HG03280 (cell line): ENCODE measurements around the gene NCLN.
"Not testable (repeated sequence)": the region's sequence is repeated elsewhere in the genome, so short reads cannot be mapped to it uniquely, and the experiment has no call there.

Source experiments
- ATAC-seq: cut with Tn5 transposase; IDR thresholded peaks from one replicate; pipeline ENCODE4 v1.9.1; 2021; ENCODE audit warnings: mild to moderate bottlenecking, moderate library complexity; ENCODE audit not compliant: unreplicated experiment

The NCLN gene

DNA sequence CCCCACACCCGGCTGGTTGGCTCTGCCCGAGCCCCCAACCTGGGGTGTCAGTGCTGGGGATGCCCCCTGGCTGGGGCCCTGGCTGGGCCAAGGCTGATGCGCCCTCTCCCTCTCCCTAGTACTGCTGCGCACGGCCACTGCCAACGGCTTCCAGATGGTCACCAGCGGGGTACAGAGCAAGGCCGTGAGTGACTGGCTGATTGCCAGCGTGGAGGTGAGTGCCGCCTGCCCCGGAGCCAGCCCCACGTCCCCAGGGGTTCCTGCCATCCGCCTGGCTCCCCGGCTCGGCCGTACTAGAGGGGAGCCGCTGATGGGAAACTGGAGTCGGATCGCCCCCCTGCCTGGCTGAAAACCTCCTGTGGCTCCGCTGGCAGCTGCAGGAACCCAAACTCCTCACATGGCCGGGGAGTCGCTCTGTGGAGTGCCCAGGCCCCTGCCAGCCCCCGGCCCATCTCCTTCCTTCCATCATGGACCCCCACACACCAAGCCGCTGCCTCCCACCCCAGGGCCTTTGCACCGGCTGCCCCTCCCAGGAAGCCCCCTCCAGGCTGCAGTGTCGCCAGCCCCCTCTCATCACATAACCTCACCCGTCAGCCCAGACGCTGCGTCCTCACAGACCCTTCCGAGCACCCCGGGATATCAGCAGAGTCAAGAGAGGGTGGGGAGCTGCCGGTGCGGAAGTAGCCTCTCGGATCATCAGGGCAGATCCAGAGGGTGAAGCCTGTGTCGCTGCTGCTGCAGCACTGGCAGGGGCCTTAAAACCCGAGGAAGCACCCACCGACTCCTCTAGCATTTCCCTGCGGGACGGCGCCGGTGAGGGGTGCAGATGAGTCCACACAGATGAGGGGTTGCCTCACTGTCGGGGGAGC is 10.6 kb downstream of the NCLN start:
- ATAC-seq: no peak

DNA sequence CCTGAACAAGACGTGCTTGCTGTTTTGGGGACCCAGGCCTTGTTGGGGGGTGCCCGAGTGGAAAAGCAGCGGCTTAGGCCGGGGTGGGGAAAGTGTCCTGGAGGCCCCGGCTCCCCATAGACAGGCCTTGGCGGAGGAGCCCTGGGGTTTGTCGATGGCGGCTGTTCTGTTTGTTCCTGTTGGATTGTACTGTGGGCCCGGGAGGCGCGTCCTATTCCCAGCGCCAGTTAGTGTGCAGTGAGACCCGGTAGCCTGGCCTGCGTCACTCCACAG is 11.1 kb downstream of the NCLN start:
- ATAC-seq: no peak

DNA sequence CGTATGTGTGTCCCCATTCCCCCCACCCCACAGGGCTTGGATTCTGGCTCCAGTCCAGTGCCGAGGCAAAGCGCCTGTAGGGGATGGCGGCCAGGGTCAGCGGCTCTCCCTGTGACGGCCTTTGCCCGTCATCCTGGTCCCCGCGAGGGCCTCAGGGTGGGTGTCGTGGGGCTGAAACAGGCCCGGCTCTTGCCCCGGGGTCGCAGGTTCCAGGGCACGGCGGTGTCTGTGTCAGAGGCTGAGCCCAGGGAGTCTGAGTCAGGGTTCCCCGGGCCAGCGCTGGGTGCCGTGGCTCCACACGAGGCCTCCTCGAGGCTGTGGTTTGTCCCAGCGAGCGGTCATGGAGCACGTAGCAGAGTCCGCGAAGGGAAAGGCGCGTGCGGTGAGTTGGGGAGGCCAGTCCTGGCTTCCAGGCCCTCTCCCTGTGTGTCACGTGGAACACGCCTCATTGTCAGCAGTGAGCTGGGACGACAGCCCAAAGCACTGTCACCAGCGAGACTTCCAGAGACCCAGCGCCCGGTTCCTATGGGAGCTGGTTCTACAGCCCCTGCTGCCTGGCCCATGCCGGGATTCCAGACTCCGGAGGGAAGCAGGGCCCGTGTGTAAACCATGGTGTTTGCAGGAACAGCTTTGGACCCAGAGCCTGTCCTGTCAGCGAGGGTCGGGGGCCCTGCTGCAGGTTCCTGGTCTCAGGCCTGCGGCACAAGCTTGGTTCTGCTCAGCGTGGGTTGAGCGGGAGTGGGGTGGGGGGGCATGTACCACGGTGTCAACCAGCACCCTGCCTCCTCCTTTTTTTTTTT is 13.4 kb downstream of the NCLN start:
- no peak for ATAC-seq

DNA sequence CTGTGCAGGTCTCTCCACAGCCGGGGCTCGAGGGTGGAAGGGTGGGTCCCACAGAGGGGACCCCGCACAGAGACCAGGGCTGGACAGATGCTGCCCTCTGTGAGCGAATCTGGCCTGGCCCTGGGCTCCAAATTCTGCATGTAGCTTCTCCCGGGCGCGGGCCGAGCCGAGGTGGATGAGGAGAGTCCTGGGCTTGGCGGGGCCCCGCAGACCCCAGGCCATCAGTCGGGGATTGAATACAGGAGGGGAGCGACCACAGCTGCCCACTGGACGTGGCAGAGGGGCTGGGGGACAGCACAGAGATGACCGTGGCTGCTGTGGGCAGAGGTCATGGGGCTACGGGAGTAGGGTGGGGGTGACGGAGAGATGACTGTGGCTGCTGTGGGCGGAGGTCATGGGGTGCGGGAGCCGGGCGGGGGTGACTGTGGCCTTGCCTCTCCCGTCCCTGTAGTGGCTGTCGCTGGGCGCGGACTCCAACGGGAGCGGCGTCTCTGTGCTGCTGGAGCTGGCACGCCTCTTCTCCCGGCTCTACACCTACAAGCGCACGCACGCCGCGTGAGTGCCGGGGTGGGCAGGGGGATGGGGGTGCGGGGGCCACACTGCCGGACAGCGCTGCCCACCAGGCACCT is 15.5 kb downstream of the NCLN start:
- ATAC-seq: no peak

DNA sequence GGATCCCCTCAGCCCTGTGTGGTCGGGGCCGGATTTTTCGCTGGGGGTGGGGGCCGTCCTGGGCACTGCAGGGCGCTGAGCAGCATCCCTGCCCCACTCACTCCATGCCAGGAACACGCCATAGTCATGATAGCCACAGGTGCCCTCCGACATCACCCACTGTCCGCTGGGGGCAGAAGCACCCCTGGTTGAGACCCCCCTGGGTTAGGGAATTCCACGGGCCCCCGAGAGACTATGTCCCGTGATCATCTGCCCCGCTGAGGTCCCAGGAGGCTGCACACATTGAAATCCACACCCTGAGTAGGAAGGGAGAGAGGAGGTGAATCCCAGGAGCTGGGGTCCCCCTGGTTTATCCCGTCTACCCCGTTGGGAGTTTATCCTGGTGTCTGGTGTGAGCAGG is 16.2 kb downstream of the NCLN start:
- ATAC-seq: no peak

DNA sequence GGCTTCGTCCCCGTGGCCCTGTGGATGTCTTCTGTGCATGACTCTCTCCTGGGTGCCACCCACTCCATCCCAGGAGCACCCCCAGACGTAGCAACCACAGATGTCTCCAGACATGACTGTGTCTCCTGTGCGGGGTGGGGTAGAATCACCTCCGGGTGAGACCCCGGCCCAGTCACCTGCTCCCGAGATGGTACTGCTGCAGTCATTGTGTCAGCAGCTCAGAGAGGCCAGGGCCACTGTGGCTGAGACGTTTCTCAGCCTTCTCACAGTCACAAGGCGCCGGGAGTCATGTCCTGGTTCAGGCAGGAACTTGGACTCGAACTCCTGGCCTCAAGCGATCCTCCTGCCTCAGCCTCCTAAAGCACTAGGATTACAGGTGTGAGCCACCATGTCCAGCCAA is 16.6 kb downstream of the NCLN start:
- ATAC-seq: no peak

DNA sequence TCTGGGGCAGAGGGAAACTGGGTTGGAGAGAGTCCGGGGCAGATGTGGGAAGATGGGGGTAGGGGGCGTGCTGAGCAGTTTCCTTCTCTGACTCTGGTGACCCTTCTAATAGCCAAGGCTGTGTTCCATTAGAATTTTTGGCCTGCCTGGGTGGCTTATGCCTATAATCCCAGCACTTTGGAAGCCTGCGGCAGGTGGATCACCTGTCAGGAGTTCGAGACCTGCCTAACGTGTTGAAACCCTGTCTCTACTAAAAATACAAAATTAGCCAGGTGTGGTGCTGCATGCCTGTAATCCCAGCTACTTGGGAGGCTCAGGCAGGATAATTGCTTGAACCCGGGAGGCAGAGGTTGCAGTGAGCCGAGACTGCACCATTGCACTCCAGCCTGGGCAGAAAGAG is 17.2 kb downstream of the NCLN start:
- ATAC-seq: not testable (repeated sequence)

DNA sequence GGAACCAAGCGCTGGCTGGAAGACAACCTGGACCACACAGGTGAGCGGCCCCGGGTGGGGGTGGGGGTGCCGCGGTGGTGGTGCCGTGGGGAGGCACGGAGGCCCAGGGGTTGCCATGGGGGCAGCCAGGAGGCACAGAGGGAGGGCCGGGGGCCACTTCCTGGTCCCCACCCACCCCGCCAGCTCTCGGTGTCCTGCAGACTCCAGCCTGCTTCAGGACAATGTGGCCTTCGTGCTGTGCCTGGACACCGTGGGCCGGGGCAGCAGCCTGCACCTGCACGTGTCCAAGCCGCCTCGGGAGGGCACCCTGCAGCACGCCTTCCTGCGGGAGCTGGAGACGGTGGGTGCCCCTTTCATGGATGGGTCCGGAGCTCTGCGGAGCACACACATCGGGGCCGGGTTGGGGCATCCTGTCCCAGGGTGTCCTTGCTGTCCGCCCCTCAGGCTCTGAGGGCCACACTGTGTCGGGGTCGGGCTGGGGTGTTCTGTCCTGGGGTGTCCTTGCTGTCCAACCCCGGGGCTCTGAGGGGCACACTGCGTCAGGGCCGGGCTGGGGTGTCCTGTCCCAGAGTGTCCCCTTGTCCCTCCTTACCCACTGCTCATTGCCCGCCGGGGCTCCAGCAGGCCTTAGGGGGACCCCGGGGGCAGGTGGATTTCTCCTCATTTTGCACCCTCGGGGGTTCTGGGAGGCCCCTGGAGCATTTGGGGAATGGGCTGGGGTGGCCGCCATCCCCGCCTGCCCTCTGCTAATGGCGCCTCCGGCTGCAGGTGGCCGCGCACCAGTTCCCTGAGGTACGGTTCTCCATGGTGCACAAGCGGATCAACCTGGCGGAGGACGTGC is 18.3 kb downstream of the NCLN start:
- no peak for ATAC-seq

DNA sequence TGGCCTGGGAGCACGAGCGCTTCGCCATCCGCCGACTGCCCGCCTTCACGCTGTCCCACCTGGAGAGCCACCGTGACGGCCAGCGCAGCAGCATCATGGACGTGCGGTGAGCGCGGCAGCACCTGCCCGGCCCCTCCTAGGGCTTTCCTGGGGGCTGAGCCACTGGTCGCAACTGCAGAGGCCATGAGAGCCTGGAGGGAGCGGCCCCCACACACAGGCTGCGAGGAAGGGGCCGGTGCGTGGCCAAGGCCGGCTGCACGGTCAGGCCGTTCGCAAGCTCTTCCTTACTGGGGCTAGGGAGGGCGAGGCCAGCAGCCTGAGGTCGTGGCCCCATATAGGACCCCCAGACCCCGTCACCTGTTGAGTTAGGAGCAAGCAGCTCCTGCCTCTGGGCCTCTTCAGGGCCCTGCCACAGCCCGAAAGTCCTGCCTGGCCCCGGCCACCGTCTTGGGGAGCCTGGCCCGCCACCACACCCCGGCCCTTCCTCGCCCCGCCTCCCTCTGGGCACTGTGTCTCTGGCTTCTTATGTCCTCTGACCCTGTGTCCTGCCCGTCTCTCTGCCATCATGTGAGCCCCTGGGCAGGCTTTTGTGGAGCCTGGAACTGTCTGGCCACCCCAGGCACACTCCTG is 19.0 kb downstream of the NCLN start:
- ATAC-seq: no peak

DNA sequence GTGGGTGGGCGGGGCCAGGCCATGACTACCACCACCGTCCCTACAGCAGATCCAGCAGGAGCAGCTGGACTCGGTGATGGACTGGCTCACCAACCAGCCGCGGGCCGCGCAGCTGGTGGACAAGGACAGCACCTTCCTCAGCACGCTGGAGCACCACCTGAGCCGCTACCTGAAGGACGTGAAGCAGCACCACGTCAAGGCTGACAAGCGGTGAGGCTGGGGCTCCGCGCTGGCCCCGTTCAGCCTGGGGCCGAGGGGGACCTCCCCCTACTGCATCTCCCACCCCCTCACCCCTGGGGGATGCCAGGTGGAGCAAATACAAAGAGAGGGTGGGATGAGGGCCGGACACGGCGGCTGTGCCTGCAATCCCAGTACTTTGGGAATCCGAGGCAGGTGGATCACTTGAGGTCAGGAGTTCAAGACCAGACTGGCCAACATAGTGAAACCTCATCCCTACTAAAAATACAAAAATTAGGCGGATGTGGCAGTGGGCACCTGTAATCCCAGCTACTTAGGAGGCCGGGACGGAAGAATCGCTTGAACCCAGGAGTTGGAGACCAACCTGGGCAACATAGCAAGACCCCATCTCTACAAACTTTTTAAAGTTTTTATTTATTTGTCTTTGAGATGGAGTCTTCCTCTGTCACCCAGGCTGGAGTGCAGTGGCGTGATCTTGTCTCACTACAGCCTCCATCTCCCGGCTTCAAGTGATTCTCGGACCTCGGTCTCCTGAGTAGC is 20.7 kb downstream of the NCLN start:
- no peak for ATAC-seq

DNA sequence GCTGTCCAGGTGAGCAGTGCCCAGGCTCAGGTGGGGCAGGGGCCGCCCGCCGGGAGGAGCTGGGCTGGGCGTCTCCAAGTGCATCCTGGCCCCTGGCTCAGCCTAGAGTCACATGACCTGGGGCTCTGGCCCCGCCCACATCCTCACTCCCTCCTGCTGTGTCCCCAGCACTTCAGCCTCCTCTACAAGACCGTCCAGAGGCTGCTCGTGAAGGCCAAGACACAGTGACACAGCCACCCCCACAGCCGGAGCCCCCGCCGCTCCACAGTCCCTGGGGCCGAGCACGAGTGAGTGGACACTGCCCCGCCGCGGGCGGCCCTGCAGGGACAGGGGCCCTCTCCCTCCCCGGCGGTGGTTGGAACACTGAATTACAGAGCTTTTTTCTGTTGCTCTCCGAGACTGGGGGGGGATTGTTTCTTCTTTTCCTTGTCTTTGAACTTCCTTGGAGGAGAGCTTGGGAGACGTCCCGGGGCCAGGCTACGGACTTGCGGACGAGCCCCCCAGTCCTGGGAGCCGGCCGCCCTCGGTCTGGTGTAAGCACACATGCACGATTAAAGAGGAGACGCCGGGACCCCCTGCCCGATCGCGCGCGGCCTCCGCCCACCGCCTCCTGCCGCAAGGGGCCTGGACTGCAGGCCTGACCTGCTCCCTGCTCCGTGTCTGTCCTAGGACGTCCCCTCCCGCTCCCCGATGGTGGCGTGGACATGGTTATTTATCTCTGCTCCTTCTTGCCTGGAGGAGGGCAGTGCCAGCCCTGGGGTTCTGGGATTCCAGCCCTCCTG is 21.9 kb downstream of the NCLN start:
- no peak for ATAC-seq

DNA sequence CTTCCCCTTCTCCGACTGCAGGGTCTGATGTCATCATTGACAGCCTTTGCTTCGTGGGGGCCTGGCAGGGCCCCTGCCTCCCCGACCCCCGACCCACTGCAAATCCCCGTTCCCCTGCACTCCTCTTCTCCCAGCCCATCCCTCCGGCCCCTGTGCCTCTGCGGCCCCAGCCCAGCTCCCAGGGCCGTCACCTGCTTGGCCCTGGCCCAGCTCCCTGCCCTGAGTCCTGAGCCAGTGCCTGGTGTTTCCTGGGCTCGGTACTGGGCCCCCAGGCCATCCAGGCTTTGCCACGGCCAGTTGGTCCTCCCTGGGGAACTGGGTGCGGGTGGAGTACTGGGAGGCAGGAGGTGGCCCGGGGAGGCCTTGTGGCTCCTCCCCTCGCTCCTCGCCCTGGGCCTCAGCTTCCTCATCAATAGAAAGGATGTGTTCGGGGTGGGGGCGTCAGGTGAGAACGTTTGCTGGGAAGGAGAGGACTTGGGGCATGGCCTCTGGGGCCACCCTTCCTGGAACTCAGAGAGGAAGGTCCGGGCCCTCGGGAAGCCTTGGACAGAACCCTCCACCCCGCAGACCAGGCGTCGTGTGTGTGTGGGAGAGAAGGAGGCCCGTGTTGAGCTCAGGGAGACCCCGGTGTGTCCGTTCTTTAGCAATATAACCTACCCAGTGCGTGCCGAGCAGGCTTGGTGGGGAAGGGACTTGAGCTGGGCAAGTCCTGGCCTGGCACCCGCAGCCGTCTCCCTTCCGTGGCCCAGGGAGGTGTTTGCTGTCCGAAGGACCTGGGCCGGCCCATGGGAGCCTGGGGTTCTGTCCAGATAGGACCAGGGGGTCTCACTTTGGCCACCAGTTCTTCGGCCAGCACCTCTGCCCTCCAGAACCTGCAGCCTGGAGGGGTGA is 22.8 kb downstream of the NCLN start:
- ATAC-seq: no peak

DNA sequence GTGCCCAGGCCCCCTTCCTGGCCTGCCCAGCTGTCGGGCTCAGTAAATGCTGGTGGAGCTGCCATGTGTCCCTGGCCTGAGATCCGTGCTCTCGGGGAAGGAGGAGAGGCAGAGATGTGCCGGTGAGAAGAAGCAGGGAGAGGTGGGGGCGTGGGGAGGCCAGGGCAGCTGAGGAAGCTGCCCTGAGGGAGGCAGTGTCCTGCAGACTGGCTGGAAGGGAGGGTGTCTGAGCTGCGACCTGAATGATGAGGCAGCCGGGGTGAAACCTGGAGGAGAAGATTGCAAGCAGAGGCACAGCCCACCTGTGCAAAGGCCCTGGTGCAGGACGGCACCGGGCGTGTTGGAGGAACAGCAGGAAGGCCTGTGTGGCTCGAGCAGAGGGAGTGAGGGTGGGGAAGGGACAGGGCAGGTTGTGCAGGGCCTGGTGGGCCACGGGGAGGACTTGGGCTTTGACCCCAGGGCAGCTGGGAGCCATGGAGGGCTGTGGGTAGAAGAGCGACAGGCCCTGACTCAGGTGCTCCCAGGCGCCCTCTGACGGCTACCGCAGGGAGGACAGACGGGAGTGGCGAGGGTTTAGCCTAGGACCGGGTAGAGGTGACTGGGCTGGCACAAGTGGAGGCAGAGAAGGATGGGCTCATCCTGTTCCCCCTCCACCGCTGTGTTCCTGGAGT is 24.8 kb downstream of the NCLN start:
- ATAC-seq: no peak

DNA sequence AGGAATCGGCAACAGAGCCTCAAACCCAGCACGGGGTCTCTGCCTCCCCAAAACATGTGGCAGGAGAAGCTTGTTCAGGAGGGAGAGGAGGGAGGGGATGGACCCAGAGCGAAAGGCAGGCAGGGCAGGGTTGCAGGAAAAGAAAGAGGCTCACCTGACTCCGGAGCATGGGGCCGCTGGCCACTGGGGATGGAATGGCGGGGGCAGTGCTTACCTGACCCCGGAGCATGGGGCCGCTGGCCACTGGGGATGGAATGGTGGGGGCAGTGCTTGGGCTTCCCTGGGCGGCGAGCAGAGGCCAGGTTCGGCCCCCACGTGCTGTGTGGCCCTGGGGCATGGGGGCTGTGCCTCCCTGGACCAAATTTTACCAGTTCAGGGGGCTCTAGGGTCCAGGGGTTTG is 25.5 kb downstream of the NCLN start:
- ATAC-seq: no peak

DNA sequence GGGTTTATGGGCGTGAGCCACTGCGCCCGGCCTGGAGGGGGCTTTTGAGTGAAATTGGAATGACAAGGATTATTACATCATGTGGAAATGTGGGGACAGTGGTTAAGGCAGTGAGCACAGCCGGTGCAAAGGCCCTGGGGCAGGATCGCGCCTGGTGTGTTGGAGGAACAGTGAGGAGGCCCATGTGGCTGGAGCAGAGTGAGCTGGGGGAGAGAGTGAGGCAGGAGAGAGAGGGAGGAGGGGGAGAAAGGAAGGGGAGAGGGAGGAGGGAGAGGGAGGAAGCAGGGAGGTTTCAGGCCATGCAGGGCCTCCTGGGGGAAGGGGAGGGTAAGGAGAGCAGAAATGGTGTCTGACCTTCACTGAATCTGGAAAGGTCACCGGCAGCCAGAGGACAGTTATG is 27.4 kb downstream of the NCLN start:
- ATAC-seq: no peak

DNA sequence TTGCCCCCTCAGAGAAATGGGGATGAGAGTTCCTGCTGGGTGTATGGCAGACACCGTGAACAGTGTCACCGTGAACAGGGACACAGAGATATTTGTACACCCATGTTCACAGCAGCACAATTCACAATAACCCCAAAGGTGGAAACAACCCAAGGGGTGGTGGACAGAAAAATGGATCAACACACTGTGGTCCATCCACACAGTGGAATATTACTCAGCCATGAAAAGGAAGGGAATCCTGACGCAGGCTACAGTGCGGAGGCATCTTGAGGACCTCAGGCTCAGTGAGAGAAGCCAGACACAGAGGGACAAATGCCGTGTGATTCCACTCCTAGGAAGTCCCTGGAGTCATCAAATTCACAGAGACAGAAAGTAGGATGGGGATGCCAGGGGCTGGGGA is 31.1 kb downstream of the NCLN start:
- ATAC-seq: no peak

DNA sequence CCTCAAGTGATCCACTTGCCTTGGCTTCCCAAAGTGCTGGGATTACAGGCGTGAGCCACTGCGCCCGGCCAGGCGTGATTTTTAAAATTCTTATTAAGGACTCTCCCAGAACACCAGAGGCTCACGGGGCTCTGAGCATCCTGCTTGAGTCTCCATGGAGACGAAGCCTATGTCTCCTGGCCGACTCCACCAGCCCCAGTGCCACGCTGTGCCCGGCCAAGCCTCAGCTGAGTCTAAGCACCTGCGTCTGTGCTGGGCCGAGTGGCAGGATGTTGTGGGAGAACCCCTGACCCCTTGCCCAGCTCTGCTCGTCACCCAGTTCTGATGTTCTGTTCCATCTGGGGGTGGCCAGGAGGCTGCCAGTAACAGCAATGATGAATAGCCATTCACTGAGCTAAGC is 34.8 kb downstream of the NCLN start:
- no peak for ATAC-seq

DNA sequence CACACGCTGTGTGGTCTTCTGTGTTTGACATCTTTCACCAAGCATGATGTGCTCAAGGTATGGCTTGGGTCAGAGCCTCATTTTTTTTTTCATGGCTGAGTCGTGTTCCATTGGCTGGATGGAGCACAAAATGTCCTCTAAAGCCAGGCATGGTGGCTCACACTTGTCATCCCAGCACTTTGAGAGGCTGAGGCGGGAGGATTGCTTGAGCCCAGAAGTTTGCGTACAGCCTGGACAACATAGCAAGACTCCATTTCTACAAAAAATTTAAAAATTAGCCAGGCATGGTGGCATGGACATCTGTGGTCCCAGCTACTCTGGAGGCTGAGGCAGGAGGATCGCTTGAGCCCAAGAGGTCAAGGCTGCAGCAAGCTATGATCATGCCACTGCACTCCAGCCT is 35.8 kb downstream of the NCLN start:
- not testable (repeated sequence) for ATAC-seq
